NT2/D1 (cell line): ENCODE measurements around the gene ROBO1.

Source experiments
- SUZ12 ChIP-seq: IDR thresholded peaks from 2 replicates; pipeline ENCODE4 v1.6.1; 2011; ENCODE audit not compliant: insufficient read length, insufficient read depth; ENCODE audit errors: extremely low read depth
- YY1 ChIP-seq: IDR thresholded peaks from 2 replicates; pipeline ENCODE4 v1.6.1; 2011; ENCODE audit not compliant: insufficient read length, insufficient read depth
- ZNF274 ChIP-seq: IDR thresholded peaks from 2 replicates; pipeline ENCODE4 v1.6.1; 2011; ENCODE audit warnings: mild to moderate bottlenecking, low read depth, low read length

- TF ChIP-seq ZNF274 = no peak
- TF ChIP-seq YY1 = no peak
- TF ChIP-seq SUZ12 = no peak
Observed at GRCh38 chr3:79199966-79200365, 567.8 kb downstream of the ROBO1 start.
